ENCODE results near the gene OTUD1. TPM values are rescaled to one million over a fixed set of nuclear protein-coding genes. Genes with fewer than 3 reads are reported as not detected.

OTUD1 gene
- total RNA-seq, 1 experiment from 2014 or later = 5.7 TPM

GRCh38 chr10:23435378-23435777 is 3.5 kb upstream of the OTUD1 start:
- RAD21 ChIA-PET (ENCODE audit: low non-redundant PET in 1 of 2, low total read pairs in 2 of 2, uncharacterized antibody in 2 of 2, unreplicated experiment in 2 of 2) = no interaction called here
- TF ChIP-seq EGR1 (IDR thresholded peaks at IDR 0.05; ENCODE audit: low read depth) (no peak), ZBTB33 (IDR thresholded peaks at IDR 0.05; ENCODE audit: extremely low read depth, insufficient replicate concordance, low read length) (no peak), SIN3A (IDR thresholded peaks at IDR 0.05; ENCODE audit: low read depth) (no peak), YY1 (IDR thresholded peaks at IDR 0.05; ENCODE audit: extremely low read depth, insufficient replicate concordance, low read depth, low read length) (no peak), MAX (IDR thresholded peaks at IDR 0.05) (no peak), ZNF274 (IDR thresholded peaks at IDR 0.05; ENCODE audit: low read depth, low read length) (no peak), JUND (IDR thresholded peaks at IDR 0.05) (no peak), POLR2AphosphoS5 (IDR thresholded peaks at IDR 0.05; ENCODE audit: low read depth, low read length) (no peak), TCF7L2 (IDR thresholded peaks at IDR 0.05; ENCODE audit: borderline replicate concordance, extremely low read depth, insufficient read depth, insufficient read length) (no peak), CBX3 (IDR thresholded peaks at IDR 0.05; ENCODE audit: low read depth) (no peak), EZH2 (IDR thresholded peaks at IDR 0.05) (no peak)
- Histone ChIP-seq H3K9me2 (ENCODE audit: insufficient read depth) (no peaks in the 10 kb centered on the region), H3K79me2 (ENCODE audit: insufficient read depth, low read length) (no peaks in the 10 kb centered on the region), H2AFZ (ENCODE audit: low read depth, low read length, poor library complexity, severe bottlenecking) (no peak overlapping the region), H3K4me3 (replicated peaks in 1 of 2; ENCODE audit: low read depth in 1 of 2, low read length in 2 of 2) (no peak overlapping the region), H3K36me3 (ENCODE audit: control insufficient read depth in 1 of 2, insufficient read depth in 2 of 2, low read length in 2 of 2) (no peaks in the 10 kb centered on the region), H3K4me1 (ENCODE audit: control insufficient read depth in 1 of 2, insufficient read depth in 2 of 2, low read length in 2 of 2) (peaks cover 0 to 10% of the 10 kb centered on the region in 2 experiments; a peak in 3 of 4 replicates), H3K9ac (ENCODE audit: low read length) (no peak overlapping the region), H4K20me1 (ENCODE audit: insufficient read depth) (no peaks in the 10 kb centered on the region), H3K9me3 (ENCODE audit: control insufficient read depth in 1 of 2, insufficient read depth in 1 of 2, low read depth in 1 of 2, low read length in 2 of 2) (no peaks in the 10 kb centered on the region), H3K27me3 (ENCODE audit: insufficient read depth, low read length) (no peaks in the 10 kb centered on the region), H3K4me2 (ENCODE audit: low read length) (no peak overlapping the region), H3K27ac (ENCODE audit: low read depth, low read length) (no peak overlapping the region)
- POLR2A ChIA-PET = no interaction called here
- BruUV-seq (replicated peaks) = no TSS peak
- CTCF ChIA-PET = no interaction called here
- DNase-seq (ENCODE audit: low read depth, low spot score) = no peak
- ATAC-seq = no peak
- intact Hi-C loops (cut with micrococcal nuclease) = loop anchor here (2.0 kb wide), 1 partner anchor 73 kb away; no protein-coding TSS in a partner anchor
